Stimulated activated CD4-positive, alpha-beta T cell treated with anti-CD3 and anti-CD28 coated beads, TNF-alpha, amount 100 ng/mL, for 4 hours (primary cell): ENCODE measurements around the gene ST6GALNAC1.
A peak's percentile ranks its signal among the peaks of the same experiment; 100 is the strongest.
"Not testable (repeated sequence)": the region's sequence is repeated elsewhere in the genome, so short reads cannot be mapped to it uniquely, and the experiment has no call there.

ENCODE experiments used
- DNase-seq, 3 experiments: peaks; one replicate each; pipeline ENCODE4 v3.0.0-alpha.2; 2020; ENCODE audit warnings: low read depth in 3 of 3

The ST6GALNAC1 gene

DNA sequence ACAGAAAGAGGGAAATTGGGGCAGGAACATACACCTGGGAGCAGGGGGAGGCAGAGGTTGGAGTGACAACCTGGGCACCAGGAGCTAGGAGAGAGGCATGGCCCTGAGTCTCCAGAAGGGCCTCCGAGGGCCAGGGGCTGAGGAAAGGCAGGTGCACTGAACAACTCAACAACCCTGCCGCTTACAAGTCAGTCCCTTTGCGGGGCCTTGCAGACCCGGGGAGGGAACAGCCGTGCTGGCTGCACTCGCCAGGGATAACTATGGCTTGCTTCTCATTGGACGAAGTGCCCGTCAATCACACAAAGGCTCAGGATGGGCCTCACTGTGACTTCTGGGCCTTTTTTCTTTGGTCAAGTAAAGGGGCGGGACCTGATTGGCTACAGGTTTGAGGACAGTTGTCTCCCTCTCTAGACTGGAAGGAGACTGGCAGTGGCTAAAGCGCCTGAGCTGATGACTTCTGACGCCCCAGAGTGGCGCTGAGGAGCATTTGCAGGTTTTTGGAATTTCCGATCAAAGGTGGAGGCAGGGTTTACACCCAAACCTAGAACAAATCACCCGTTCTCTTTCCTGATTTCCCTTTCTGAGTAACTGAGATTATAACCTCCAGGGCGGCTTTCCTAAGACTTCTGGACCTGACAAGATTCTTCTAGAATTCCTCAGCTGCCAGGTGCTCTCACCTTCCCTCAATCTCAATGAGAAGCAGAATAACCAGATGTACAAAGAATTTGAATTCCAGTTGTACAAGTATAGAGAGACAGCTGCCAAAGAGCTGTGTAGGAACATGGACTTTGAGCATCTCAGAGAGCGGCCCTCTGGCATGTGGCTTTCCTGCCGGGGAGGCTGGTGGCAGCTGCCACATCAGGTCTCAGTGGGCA lies 30.3 kb downstream of the ST6GALNAC1 start:
- no peak for DNase-seq

DNA sequence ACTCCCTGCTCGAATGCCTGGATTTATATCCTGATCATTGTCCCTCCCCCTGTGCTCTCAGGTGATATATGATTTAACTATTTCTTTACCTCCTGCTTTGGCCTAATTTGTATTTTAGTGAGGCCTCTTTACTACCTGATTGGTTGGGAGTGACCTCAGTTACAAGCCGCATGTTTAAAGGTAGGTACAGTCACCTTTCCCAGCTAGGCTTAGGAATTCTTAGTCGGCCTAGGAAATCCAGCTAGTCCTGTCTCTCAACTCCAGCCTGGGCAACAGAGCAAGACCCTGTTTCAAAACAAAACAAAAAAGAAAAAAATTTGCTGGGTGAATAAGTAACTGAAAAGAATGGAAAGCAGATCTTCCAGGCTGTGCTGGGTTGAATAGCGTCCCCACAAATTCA lies 31.1 kb downstream of the ST6GALNAC1 start:
- no peak for DNase-seq

DNA sequence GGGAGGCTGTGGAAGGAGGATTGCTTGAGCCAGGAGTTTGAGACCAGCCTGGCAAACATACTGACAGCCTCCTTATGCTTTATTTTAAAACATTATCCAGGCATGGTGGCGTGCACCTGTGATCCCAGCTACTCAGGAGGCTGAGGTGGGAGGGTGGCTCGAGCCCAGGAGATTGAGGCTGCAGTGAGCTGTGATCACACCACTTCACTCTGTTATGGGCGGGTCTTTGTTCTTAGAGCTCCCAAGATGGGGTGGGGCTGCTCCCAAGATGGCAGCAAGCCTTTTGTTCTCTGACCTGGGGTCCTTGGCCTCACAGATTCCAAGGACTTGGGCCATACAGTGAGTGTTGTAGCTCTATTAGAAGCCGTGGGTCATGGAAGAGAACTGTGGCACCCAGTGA lies 31.8 kb downstream of the ST6GALNAC1 start:
- DNase-seq = no peak

DNA sequence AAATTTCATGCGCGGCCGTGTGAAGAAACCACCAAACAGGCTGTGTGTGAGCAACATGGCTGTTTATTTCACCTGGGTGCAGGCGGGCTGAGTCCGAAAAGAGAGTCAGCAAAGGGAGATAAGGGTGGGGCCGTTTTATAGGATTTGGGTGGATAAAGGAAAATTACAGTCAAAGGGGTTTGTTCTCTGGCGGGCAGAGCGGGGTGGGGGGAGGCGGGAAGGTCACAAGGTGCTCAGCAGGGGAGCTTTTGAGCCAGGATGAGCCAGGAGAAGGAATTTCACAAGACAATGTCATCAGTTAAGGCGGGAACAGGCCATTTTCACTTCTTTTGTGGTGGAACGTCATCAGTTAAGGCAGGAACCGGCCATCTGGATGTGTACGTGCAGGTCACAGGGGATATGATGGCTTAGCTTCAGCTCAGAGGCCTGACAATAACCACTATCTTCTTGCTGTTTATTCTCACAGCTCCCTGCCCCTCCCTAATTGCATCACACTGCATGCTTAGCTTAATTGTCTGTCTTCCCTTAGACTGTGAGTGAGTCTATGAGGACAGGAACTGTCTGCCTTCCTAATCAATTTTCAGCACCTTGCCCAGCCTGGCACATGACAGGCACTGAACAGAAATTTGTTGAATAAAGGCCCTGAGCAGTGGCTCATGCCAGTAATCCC lies 32.3 kb downstream of the ST6GALNAC1 start:
- DNase-seq = not testable (repeated sequence)

DNA sequence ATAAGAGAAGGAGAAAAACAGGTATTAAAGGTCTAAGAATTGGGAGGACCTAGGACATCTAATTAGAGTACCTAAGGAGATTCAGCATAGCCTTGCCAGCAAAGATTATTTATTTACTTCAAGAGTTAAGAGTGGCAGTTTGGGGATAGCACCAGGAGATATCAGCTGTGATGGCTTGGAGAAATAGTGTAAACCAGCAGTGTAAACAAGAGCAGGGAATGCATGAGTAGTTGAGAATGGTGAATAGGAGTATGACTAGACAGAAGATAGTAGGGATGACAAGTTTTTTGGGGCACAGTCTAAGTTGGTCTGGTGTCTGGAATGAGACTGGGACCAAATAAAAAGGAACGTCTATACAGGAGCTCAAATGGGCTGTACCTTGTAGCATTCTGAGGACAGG lies 36.9 kb downstream of the ST6GALNAC1 start:
- not testable (repeated sequence) for DNase-seq

DNA sequence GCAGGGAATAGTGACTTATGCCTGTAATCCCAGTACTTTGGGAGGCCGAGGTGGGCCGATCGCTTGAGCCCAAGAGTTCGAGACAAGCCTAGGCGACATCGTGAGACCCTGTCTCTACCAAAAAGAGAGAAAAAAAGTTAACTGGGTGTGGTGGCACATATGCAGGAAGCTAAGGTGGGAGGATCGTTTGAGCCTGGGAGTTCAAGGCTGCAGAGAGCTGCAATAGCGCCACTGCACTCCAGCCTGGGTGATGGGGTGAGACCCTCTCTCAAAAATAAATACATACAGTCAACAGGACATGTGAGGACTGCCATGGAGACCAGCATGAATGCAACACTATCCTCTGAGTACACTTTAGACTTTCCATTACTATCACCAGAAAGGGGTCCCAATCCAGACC lies 42.5 kb downstream of the ST6GALNAC1 start:
- no peak for DNase-seq

DNA sequence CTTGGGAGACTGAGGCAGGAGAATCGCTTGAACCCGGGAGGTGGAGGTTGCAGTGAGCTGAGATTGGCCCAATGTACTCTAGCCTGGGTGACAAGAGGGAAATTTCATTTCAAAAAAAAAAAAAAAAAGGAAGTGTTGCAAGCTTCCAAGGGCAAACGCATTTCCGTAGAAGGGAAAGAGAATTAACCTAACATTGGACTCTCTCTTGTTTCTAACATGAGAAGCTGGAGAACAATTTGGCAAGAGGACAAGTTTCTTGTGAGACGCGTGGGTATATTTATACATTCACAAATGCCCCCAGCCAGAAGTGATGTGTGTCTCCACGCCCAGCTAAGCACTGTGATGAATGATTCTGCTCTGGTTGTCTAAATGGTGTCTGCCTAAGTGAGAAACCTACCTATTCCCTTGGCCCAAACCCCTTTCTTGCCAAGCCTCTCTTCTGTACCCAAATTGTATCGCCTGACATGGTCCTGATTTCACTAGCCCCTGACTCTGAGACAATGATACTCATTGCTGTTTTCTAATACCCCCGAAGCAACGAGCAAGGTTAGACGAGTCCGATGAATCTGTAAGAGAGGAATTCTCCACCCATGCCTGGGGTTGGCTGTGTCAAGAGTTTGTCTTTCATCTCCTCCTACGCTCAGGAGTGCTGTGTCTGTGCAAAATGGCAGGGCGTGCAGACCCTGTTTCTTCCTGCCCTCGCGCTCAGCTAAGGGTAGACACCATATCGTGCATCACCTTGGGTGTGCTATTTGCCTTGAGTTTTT lies 43.7 kb downstream of the ST6GALNAC1 start:
- DNase-seq = no peak

DNA sequence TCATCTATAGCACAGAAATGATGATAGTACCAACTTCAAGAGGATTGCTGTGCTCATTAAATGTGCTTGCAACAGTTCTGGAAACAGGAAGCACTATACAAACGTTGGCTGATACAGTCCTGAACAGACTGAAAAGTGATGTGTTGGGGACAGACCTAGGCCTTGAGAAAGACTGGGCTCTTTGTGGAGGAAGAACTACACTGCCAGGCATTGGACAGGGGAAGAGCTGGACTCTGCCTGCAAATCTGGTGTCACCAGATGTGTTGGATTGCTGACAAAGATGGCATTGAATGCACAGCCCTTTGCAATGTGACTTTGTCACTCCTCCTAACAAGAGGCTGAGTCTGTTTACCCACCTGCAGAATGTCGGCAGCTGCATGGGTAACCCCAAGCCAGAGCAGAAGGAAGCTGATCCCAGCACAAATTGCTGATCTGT lies 45.5 kb downstream of the ST6GALNAC1 start:
- no peak for DNase-seq

DNA sequence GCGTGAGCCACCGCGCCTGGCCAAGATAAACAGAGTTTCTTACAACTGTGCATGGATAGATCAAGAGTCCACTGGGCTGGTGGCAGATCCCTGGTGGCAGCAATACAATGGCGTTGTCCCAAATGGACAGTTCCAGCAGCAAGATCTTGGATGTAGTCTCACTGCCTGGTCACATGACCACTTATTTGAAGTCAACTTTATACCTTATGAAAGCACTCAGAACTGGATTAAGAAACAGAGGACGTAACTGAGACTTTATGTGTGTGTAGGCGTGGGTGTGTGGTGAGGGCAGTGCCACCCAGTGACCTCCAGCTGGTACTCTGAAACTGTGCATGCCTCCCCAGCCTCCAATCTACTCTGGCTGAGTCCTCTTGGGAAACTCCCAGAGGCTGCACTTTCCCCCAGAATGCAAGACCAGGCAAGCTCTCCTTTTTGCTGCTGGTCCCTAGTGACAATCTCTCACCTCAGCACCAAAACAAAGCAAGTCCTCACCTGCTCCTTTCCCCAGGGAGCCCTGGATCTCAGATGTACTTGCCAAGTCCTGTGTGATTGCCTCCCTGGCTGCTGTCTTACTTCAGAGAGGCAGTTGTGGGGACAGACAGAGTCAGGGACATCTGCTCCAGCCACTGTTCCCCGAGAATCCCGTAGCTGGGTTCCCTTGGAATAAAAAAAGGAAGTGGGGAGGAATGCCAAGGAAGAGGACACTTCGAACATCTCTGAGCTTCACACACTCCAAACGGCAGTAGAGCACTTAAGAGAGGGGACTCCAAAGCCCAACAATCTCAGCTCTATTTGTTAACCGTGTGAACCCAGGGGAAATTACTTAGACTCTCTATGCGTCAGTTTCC lies 46.2 kb downstream of the ST6GALNAC1 start:
- no peak for DNase-seq

DNA sequence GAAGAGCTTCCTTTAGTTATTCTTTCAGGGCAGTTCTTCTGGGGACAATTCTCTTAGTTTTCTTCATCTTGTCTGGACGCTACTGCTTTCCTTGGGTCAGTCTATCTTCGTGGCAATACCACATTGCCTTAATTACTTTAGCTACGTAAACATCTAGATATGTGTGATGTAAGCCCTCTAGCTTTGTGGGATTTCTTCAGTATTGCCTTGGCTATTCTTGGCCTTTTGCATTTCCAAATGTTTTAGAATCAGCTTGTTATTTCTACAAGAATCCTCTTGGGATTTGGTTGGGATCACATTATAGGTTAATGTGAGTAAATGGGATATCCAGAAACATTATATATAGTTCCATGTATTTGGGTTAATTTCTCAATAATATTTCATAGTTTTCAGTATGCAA lies 48.9 kb downstream of the ST6GALNAC1 start:
- DNase-seq = no peak

DNA sequence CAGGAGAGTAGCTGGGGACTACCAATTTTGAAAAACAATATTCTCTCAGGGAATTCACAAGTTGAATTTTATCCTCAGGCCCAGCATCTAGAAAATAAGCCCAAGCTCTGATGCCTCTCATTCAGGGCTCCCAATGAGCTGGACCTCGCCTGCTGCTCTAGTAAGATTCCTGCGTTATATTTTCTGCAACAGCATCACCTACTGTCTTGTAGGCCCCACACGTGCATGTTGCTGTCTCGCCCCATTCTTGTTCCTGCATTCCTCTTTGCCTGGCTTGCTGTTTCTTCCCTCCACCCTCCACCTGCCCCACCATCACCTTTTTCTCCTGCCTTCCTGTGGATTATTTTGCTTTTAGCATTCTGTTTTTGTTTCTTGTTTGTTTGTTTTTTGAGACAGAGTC lies 49.6 kb downstream of the ST6GALNAC1 start:
- no peak for DNase-seq

DNA sequence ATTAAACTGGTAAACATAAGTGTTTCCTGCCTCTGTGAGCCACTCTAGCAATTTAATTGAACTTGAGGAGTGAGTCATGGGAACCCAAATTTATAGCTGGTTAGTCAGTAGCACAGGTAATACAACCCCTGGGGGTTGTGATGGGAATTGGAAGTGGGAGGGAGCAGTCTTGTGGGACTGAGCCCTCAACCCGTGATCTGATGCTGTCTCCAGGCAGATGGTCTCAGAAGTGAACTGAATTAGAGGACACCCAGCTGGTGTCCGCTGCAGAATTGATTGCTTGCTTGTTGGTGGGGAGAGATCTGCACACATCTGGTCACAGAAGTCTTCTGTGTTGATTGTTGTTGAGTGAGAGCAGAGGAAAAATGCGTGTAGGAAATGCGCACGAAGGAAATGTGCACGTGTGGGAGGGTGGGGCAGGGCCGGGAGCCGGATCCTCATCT lies 50.2 kb downstream of the ST6GALNAC1 start:
- DNase-seq = no peak

DNA sequence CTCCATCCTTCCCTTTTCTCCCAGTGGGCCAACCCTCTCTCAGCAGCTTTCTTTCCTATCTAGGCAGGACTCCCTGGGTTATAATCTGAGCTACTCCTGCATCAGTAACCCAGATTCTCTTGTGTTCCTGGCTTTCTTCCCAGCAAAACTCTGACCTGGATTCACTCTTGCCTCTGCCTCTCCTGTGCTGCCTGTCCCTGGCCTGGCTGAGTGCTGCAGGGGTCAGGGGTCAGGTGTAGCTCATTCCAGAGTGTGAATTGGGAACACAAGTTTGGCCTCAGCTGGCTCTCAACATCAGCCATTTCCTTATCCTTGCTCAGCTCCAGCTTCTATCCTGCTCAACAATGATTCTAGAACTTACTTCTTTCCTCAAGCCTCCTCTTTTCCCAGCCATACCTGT lies 55.4 kb downstream of the ST6GALNAC1 start:
- no peak for DNase-seq

DNA sequence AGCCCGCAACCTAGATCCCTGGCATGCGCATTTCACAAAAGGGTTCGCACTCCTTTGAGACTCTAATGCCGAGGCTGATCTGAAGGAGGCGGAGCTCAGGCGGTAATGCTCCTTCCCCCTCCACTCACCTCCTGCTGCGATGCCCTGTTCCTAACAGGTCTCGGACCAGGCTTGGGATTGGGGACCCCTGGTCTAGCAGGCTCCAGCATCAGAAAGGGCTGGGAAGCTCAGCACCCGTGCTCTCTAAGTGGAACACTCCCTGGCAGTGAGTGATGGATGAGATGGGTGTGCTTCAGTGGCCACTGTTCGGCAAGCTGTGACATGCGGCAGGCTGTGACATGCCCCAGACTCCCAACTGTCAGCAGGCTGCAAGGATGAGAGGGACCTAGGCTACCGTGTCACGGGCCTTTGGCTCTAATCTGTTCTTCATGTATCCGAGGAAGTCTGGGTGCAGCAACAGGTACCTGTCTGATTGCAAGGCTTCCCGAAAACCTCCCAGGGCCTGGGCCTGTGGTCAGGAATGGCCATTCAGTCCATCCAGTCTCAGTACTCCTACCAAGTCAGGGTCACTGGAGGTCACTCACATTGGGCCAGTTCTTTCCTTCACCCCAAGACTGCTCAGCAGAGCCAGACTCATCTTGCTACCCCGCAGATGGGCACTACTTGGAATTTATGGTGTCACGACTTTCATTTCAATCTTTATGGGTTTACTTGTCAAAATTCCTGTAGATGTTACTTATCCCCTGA lies 56.6 kb downstream of the ST6GALNAC1 start:
- no peak for DNase-seq

DNA sequence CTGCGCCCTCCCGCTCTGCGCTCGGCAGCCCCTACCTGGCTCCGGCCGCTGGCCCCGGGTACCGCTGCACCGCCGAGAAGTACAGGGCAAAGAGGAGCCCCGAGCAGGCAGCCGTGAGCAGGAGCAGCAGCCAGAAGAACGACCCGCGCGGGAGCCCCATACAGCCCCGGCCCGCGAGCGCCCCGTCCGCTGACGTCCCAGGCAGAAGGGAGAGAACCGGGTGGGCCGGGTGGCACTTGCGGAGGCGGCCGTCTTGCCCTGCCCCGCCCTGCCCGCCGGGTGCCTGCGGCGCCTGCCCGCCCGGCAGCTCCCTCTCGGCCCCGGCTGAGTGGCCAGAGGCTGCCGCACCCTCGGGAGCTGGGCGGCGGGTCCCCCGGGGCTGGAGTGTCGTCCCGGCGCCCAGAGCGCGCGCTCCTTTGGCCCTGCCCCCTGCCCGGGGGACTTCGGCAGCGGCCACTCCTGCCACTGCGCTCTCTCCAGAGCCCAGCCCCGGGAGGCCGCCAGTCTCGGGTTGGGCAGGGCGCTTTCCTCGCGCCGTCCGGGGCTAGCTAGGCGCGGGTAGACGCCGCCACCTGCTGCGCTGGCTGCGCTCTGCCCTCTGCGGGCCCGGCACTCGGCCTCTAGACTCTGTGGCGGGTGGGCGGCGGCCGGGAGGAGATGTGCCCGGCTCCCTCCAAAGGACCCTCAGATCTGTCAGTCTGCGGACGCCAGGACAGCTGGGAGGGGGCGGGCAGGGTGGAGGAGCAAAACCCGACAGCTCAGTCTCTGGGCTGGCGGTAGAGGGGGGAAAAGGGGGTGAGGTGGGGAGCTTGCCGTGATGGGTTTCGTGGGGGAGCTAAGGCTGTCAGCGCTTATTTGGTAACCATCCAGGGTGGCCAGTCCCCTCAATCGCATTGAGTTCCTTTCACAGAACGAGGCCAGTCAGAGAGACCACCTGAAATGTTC lies 57.6 kb downstream of the ST6GALNAC1 start, which contains the start of gene ST6GALNAC2:
TSS of gene ST6GALNAC2 (minus strand) at position 212 of the 945 bp plus-strand sequence. CDS start at position 160, 52 bp downstream.
- DNase-seq = peak in 2 of 3 experiments; percentile 11 to 19

DNA sequence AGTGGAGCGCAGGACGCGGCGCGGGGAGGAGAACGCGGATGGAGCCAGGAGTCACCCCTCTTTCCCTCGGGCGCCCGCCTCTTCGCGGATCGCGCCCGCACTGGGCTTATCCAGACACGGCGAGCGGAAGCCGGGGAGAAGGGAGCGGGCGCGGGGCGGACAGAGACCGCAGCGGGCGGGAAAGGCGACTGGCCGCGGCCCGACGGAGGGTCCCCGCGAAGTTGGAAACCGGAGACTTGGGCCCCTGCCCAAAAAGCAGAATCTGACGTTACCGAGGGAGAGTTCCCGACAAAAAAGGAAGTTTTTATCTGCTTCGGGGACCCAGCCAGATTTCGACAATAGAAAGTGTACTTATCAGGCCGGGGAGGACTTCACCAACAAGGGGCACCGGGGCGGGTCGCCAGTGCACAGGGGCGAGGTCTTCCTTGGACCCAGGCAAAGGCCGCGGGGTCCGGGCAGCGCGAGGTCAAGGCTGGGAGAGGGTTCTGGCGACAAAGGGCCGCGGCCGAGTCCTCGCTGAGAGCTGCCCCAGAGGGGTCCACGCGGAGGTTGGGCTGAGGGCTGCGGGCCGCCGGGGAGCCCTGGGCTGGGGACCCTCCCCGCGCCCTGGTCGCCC lies 58.4 kb downstream of the ST6GALNAC1 start:
- no peak for DNase-seq

DNA sequence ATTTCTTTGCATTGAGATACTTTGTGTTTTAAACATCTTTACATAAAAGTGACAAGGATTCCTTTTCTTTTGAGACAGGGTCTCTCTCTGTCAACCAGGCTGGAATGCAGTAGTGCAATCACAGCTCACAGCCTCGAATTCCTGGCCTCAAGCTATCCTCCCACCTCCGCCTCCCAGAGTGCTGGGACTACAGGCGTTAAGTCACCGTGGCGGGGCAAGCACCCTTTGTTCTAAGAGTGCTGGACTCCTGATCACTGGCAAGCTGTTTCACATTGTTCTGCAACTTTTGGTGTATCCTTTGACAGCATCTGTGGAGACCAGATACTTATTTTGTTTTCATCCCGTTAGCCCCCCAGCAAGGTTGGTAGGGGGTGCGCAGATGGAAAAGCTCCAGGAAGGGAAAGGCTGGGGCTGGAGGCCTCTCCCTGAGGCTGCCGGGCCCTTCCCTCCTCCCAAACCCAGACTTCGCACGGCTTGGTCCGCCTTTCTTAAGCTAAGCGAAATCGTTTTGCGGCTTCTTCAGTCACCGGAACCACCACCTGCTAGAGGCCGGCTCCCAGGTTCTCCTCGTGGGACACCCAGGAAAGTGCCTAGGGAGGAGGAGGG lies 59.0 kb downstream of the ST6GALNAC1 start:
- no peak for DNase-seq

DNA sequence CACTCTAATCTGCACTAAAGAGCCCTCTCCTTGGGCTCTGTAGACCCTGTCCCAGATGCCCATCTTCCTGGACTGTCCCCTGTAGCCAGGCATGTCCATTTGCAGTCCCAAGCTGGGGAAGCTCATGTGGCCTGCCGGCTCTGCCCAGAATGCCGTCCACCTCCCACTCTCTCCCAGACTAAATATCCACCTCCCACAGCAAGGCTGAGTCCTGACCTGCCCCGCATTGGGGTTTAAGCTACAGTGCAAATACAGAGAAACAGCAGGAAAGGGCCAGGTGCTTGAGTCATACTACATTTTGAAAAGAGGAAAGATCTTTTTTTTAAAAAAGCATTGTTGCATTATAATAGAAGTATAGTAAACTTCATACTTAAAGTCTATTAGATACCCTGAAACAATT lies 60.9 kb downstream of the ST6GALNAC1 start:
- no peak for DNase-seq
